D721Med (cell line): Measurements from ENCODE around the gene USP3.
"Not testable (repeated sequence)": the region's sequence is repeated elsewhere in the genome, so short reads cannot be mapped to it uniquely, and the experiment has no call there.

Source experiments
- DNase-seq: peaks from one replicate; pipeline ENCODE4 v3.0.0; 2011; ENCODE audit warnings: low spot score; ENCODE audit not compliant: insufficient read length
- FAIRE-seq: peaks from 2 replicates; lab custom pipeline; 2011; peaks lifted over from hg19 to GRCh38; lab: Jason Lieb, UNC
- TF ChIP-seq, protein P1 (sequence below): IDR thresholded peaks from 2 replicates; pipeline ENCODE4 v1.5.1; 2012; ENCODE audit warnings: mild to moderate bottlenecking, control low read depth; ENCODE audit not compliant: insufficient read depth; ENCODE audit errors: missing control alignments

The USP3 gene

DNA sequence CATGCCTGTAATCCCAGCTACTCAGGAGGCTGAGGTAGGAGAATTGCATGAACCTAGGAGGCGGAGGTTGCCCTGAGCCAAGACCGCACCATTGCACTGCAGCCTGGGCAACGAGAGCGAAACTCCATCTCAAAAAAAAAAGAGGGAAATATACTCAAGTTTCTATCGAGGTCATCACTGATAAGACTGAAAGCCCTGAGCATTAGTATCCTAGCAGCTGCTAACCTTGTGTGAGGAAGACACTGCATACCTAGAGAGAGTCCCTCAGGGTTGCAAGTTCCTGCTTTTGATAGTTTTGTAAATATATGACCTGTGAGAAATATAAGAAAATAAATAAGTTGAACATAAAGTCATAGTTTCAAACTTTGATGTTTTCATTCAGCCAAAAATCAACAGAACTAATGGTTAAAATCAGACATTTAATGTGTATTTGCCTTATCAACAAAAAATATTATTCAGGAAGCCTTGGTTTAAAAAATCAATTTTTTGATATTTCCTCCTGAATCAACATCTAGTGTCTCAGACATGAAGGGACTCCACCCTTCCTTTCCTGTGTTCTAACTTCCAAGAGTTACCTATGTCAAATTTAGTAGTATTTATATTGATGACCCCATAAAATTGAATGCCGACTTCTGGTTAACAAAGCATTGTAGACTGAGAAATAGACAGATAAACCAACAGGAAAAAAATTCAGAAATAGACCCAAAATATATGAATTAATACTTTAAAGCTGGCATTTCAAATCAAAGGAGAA lies 19.8 kb upstream of the USP3 start:
- FAIRE-seq, result no peak
- DNase-seq, result no peak
- TF ChIP-seq, protein P1, sequence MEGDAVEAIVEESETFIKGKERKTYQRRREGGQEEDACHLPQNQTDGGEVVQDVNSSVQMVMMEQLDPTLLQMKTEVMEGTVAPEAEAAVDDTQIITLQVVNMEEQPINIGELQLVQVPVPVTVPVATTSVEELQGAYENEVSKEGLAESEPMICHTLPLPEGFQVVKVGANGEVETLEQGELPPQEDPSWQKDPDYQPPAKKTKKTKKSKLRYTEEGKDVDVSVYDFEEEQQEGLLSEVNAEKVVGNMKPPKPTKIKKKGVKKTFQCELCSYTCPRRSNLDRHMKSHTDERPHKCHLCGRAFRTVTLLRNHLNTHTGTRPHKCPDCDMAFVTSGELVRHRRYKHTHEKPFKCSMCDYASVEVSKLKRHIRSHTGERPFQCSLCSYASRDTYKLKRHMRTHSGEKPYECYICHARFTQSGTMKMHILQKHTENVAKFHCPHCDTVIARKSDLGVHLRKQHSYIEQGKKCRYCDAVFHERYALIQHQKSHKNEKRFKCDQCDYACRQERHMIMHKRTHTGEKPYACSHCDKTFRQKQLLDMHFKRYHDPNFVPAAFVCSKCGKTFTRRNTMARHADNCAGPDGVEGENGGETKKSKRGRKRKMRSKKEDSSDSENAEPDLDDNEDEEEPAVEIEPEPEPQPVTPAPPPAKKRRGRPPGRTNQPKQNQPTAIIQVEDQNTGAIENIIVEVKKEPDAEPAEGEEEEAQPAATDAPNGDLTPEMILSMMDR, result no peak

DNA sequence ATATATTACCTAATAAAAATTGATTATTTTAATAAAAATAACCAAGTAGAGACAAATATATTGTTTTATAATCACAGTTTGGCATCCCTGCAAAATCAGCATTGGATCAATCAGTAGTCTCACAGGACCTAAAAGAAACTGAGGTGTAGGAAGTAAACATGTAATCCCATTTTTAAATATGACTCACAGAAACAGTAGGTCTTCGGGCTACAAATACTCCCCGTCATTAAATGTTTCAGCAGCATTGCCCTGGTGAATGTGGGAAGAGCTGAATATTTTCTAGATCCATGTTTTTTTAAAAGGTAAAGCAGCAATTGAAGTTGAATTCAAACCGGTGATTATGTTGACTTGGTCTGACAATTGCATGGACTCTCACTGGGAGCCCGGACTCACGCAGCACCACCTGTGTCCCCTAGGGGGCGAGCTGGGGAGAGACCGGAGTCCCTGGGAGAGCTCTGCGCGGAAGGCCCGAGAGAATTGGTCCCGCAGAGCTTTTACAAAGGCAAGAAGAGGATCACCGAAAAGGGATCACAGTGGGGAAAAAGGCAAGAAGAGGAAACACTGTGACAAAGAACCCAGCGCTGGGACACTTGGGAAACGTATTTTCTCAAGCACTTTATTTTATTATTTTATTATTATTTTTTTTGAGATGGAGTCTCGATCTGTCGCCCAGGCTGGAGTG lies 17.2 kb upstream of the USP3 start:
- TF ChIP-seq, protein P1, result peak; percentile 90
- no peak for FAIRE-seq
- DNase-seq, result peak; percentile 59

DNA sequence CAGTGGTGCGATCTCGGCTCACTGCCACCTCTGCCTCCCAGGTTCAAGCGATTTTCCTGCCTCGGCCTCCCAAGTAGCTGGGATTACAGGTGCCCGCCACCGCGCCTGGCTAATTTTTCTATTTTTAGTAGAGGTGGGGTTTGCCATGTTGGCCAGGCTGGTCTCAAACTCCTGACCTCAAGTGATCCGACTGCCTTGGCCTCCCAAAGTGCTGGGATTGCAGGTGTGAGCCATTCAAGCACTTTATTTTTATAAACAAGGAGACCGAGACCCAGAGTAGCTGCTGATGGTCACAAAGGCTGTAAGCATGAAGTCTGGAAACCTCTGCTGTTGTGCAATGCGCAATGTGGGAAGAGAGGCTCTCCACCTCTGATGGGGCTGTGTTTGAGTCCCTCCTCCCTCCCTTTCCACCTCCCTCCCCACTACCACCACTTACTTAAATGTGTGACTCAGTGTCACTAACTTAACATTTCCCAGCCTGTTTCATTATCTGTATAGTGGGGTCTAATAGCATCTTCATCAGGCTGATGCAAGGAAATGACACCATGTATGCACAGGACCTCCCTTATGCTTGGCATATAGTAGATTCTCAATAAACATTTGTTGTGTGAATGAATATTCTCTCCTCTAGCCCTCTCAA lies 16.5 kb upstream of the USP3 start:
- not testable (repeated sequence) for FAIRE-seq, DNase-seq

DNA sequence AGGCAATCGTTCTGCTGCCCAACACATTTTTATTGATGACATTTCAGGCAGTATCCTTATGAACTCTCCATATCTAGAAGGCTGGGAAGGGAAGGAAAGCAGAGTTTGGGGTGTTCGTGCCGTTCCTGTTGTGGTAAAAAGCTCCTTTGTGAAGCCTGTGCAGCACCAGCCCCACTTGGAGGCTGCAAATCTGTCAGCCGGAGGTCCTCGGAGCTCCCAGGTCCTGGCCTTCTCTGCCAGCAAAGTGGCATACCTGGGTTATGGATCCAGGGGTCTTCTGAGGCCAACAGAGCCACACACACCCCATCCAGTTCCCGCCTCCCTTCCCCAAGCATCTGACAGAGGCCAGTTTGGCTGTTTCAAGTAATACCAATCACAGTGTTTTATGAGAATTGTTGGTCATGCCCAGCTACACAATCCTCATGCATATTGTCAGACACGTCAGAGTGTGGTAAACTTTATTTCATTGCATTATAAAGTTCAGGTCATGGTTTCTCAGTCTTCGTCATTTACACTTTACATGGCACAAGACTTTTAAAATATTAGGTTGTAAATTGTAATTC lies 15.9 kb upstream of the USP3 start:
- DNase-seq (no peak), FAIRE-seq (no peak)
- TF ChIP-seq, protein P1, result no peak

DNA sequence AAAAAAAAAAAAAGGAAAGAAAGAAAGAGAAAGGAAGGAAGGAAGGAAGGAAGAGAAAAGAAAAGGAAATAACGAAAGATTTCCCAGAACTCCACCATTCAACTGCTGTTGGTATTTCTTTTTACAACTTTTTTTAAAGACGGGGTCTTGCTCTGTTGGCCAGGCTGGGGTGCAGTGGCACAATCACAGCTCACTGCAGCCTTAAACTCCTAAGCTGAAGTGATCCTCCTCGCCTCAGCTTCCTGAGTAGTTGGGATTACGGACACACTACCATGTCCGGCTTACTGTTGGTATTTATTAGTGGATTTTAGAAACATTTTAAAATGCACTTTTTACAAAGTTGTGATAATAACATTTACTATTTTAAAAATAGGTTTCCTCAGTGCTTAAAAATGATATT lies 15.0 kb upstream of the USP3 start:
- TF ChIP-seq, protein P1, result no peak
- FAIRE-seq (no peak), DNase-seq (no peak)

DNA sequence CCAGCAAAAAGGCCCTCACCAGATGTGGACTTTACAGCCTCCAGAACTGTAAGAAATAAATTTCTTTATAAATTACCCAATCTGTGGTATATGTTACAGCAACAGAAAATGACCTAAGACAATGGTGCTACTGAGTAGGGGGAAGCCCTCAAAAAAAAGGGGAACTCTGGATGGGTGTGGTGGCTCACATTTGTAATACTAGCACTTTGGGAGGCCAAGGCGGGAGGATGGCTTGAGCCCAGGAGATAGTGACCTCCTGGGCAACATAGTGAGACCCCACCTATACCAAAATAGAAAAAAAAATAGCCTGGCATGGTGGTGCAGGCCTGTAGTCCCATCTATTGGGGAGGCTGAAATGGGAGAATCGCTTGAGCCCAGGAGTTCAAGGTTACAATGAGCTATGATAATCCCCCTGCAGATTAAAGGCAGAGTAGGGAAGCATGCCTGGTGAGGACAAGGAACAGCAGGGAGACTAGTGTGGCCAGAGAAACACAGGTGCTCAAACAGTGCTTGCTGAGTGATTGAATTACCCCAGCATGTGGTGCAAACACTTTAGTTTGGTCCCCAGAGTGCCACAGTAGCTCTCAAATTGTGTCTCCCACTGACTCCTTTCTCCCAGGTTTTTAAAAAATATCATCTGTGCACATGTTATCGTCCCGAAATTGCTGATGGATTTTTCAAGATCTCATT lies 13.9 kb upstream of the USP3 start:
- FAIRE-seq (no peak), DNase-seq (no peak)
- TF ChIP-seq, protein P1, result no peak

DNA sequence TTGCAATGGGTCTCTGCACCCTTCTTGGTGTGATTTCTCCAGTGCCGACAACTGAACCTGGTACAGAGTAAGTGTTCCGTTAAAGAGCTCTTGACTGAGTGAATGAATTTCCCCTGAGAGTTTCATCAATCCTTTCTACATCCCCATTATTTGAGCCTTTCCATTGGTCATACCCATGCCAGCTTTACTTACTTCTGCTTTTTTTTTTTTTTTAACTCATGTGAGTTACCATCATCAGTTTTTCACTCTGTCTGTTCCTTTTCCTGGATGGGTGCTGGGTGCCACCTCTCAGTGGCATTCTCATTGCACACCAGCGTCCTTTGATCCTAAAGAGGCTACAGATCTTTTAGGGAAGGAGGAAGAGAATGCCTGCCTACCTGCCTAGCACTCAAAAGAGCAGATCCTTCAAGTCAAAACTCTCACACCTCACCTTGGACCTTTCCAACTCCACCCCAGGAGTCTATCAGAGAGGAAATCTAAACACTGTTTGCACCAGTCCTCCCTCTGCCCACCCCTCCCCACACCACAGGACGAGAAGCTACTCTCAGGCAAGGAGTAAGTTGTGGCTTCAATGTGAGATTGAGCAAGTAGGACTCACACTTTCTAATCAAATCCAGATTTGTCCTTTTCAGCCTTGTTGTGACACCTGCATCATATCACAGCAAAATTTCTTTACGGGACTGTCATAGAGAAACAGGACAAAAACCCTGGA lies 13.1 kb upstream of the USP3 start:
- TF ChIP-seq, protein P1, result no peak
- FAIRE-seq (no peak), DNase-seq (no peak)
